Common myeloid progenitor, CD34-positive (primary cell): ENCODE results near the gene CDH4.

Source experiments
- CTCF ChIA-PET: fragments of 350-600 bp; sonication (Branson Sonifier 250); formaldehyde crosslinking; loops from one replicate; lab custom pipeline; 2021; ENCODE audit warnings: antibody characterized with exemption; lab: Charles Lee
- POLR2A ChIA-PET: fragments of 350-600 bp; sonication (Branson Sonifier 250); formaldehyde crosslinking; loops from one replicate; lab custom pipeline; 2021; ENCODE audit warnings: antibody characterized with exemption; lab: Charles Lee
- DNase-seq, 3 donors: peaks; one replicate each; pipeline versions ENCODE4 v3.0.0 to v3.0.0-alpha.2; 2013
- H3K27ac ChIP-seq, 2 experiments: 1 replicate in 1 of 2; 2 replicates in 1 of 2; pipeline ENCODE4 v1.7.0; 2013; ENCODE audit warnings: inconsistent platforms in 2 of 2, low read length in 2 of 2, mild to moderate bottlenecking in 2 of 2, low read depth in 1 of 2, moderate library complexity in 1 of 2; ENCODE audit not compliant: severe bottlenecking in 2 of 2, insufficient read depth in 1 of 2, poor library complexity in 1 of 2
- H3K27me3 ChIP-seq, 5 experiments: replicated peaks in 2 of 5; 1 replicate in 3 of 5; 2 replicates in 2 of 5; pipeline versions ENCODE4 v1.6.1 to v1.7.0; 2013; ENCODE audit warnings: low read length in 4 of 5, mild to moderate bottlenecking in 2 of 5, moderate library complexity in 2 of 5, inconsistent platforms in 1 of 5; ENCODE audit not compliant: insufficient read depth in 5 of 5, control insufficient read depth in 4 of 5
- H3K36me3 ChIP-seq, 4 experiments: 1 replicate in 2 of 4; 2 replicates in 2 of 4; pipeline versions ENCODE4 v1.6.1 to v1.7.0; 2013; ENCODE audit warnings: low read length in 3 of 4, control low read depth in 1 of 4, mild to moderate bottlenecking in 1 of 4; ENCODE audit not compliant: control insufficient read depth in 4 of 4, insufficient read depth in 4 of 4
- H3K4me1 ChIP-seq, 4 experiments: 1 replicate in 3 of 4; 2 replicates in 1 of 4; pipeline versions ENCODE4 v1.6.1 to v1.7.1; 2013; ENCODE audit warnings: low read length in 3 of 4, mild to moderate bottlenecking in 3 of 4, control low read depth in 1 of 4, inconsistent platforms in 1 of 4, moderate library complexity in 1 of 4; ENCODE audit not compliant: control insufficient read depth in 4 of 4, insufficient read depth in 4 of 4; ENCODE audit errors: control extremely low read depth in 1 of 4
- H3K4me3 ChIP-seq, 7 experiments: 1 replicate in 4 of 7; 2 replicates in 3 of 7; pipeline versions ENCODE4 v1.5.1 to v1.7.0; 2013; ENCODE audit warnings: mild to moderate bottlenecking in 7 of 7, low read length in 6 of 7, moderate library complexity in 6 of 7, inconsistent platforms in 2 of 7, low read depth in 2 of 7, control low read depth in 1 of 7; ENCODE audit not compliant: insufficient read depth in 4 of 7, control insufficient read depth in 1 of 7; ENCODE audit errors: extremely low read depth in 1 of 7
- H3K9me3 ChIP-seq, 5 experiments: 1 replicate in 4 of 5; 2 replicates in 1 of 5; pipeline versions ENCODE4 v1.6.1 to v1.7.1; 2013; ENCODE audit warnings: low read length in 4 of 5, mild to moderate bottlenecking in 2 of 5, inconsistent platforms in 1 of 5, low read depth in 1 of 5, moderate library complexity in 1 of 5; ENCODE audit not compliant: control insufficient read depth in 4 of 5, insufficient read depth in 2 of 5; ENCODE audit errors: control extremely low read depth in 1 of 5
- WGBS: methylation state at CpG from one replicate; pipeline ENCODE4 v1.1.5; 2013; ENCODE audit not compliant: insufficient coverage; 5-methylcytosine and 5-hydroxymethylcytosine counted together

The CDH4 gene

GRCh38 chr20:61535536-61535935 is 283.5 kb downstream of the CDH4 start:
- DNase-seq: no peak
- H3K27me3 ChIP-seq: no peaks in the 10 kb centered on the region
- H3K27ac ChIP-seq: no peak overlapping the region
- ChIA-PET CTCF (no interaction called here), POLR2A (no interaction called here)
- H3K36me3 ChIP-seq: no peaks in the 10 kb centered on the region
- 89% methylated on average over 11 of the region's 13 CpGs for WGBS
- no peaks in the 10 kb centered on the region for H3K4me1 ChIP-seq
- no peak overlapping the region for H3K4me3 ChIP-seq
- H3K9me3 ChIP-seq: peaks cover 0 to 22% (median 0%) of the 10 kb centered on the region in 5 experiments

GRCh38 chr20:61535956-61536355 is 283.9 kb downstream of the CDH4 start:
- H3K4me1 ChIP-seq: no peaks in the 10 kb centered on the region
- H3K4me3 ChIP-seq: no peak overlapping the region
- H3K9me3 ChIP-seq: peaks cover 0 to 21% (median 0%) of the 10 kb centered on the region in 5 experiments
- no peaks in the 10 kb centered on the region for H3K36me3 ChIP-seq
- ChIA-PET POLR2A (no interaction called here), CTCF (no interaction called here)
- WGBS: 68% methylated on average over 7 of the region's 8 CpGs
- H3K27ac ChIP-seq: no peak overlapping the region
- H3K27me3 ChIP-seq: no peaks in the 10 kb centered on the region
- DNase-seq: no peak

- H3K27me3 ChIP-seq: no peaks in the 10 kb centered on the region
- POLR2A ChIA-PET: no interaction called here
- peaks cover 0 to 24% (median 0%) of the 10 kb centered on the region in 5 experiments for H3K9me3 ChIP-seq
- H3K27ac ChIP-seq: no peak overlapping the region
- CTCF ChIA-PET: no interaction called here
- WGBS: over 99% methylated on average over 7 of the region's 9 CpGs
- no peak for DNase-seq
- no peaks in the 10 kb centered on the region for H3K36me3 ChIP-seq
- H3K4me1 ChIP-seq: no peaks in the 10 kb centered on the region
- H3K4me3 ChIP-seq: no peak overlapping the region
Observed at GRCh38 chr20:61536671-61537070, 284.6 kb downstream of the CDH4 start.

GRCh38 chr20:61537239-61538182 is 285.4 kb downstream of the CDH4 start:
- H3K4me1 ChIP-seq: no peaks in the 10 kb centered on the region
- ChIA-PET CTCF (no interaction called here), POLR2A (interaction anchor here (0.5 kb wide), 1 partner anchor 13 kb away, joined by 4 read pairs; no protein-coding TSS in a partner anchor)
- H3K9me3 ChIP-seq: peaks cover 0 to 24% (median 0%) of the 10 kb centered on the region in 5 experiments
- H3K27ac ChIP-seq: no peak overlapping the region
- no peak for DNase-seq
- no peaks in the 10 kb centered on the region for H3K36me3 ChIP-seq
- H3K27me3 ChIP-seq: no peaks in the 10 kb centered on the region
- H3K4me3 ChIP-seq: no peak overlapping the region
- WGBS: 90% methylated on average over 24 of the region's 25 CpGs

GRCh38 chr20:61538183-61538942 is 286.3 kb downstream of the CDH4 start:
- H3K4me3 ChIP-seq: no peak overlapping the region
- CTCF ChIA-PET: no interaction called here
- no peaks in the 10 kb centered on the region for H3K4me1 ChIP-seq
- no peaks in the 10 kb centered on the region for H3K27me3 ChIP-seq
- POLR2A ChIA-PET: no interaction called here
- DNase-seq: no peak
- no peak overlapping the region for H3K27ac ChIP-seq
- peaks cover 0 to 24% (median 0%) of the 10 kb centered on the region in 5 experiments for H3K9me3 ChIP-seq
- 83% methylated on average over 13 of the region's 14 CpGs for WGBS
- no peaks in the 10 kb centered on the region for H3K36me3 ChIP-seq

- H3K27me3 ChIP-seq: no peaks in the 10 kb centered on the region
- H3K27ac ChIP-seq: no peak overlapping the region
- no peaks in the 10 kb centered on the region for H3K4me1 ChIP-seq
- H3K36me3 ChIP-seq: no peaks in the 10 kb centered on the region
- CTCF ChIA-PET: no interaction called here
- no peak overlapping the region for H3K4me3 ChIP-seq
- no peak for DNase-seq
- H3K9me3 ChIP-seq: peaks cover 0 to 24% (median 0%) of the 10 kb centered on the region in 5 experiments
- 88% methylated on average over 5 of the region's 8 CpGs for WGBS
- POLR2A ChIA-PET: no interaction called here
Observed at GRCh38 chr20:61538943-61539265, 286.8 kb downstream of the CDH4 start.
